Suprapubic skin (tissue), 4 donors: Measurements from ENCODE around the gene SUSD4. TPM values are rescaled to one million over a fixed set of nuclear protein-coding genes. Genes with fewer than 3 reads are reported as not detected.

ENCODE experiments used
- DNase-seq, 2 donors: peaks; one replicate each; pipeline ENCODE4 v3.0.0-alpha.2; 2019; ENCODE audit warnings: low spot score in 2 of 2
- H3K27ac ChIP-seq: fragments of 200-600 bp; sonication (generic); one replicate; pipeline ENCODE4 v1.5.1; 2019
- H3K27me3 ChIP-seq: fragments of 200-600 bp; sonication (generic); one replicate; pipeline ENCODE4 v1.5.1; 2019
- H3K36me3 ChIP-seq: fragments of 200-600 bp; sonication (generic); one replicate; pipeline ENCODE4 v1.5.1; 2019
- H3K4me1 ChIP-seq: fragments of 200-600 bp; sonication (generic); one replicate; pipeline ENCODE4 v1.5.1; 2019
- H3K4me3 ChIP-seq: fragments of 200-600 bp; sonication (generic); one replicate; pipeline ENCODE4 v1.5.1; 2019; ENCODE audit warnings: mild to moderate bottlenecking
- H3K9me3 ChIP-seq: fragments of 200-600 bp; sonication (generic); one replicate; pipeline ENCODE4 v1.5.1; 2019
- EP300 ChIP-seq: sonication (generic); formaldehyde crosslinking; IDR thresholded peaks from one replicate; pipeline ENCODE4 v1.6.1; 2017; ENCODE audit warnings: antibody characterized with exemption
- POLR2A ChIP-seq, 2 donors: fragments of 450-650 bp; IDR thresholded peaks; one replicate each; pipeline ENCODE4 v1.6.1; 2017; ENCODE audit warnings: antibody characterized with exemption in 2 of 2, mild to moderate bottlenecking in 2 of 2, moderate library complexity in 2 of 2
- POLR2AphosphoS5 ChIP-seq, 3 donors: sonication (generic); formaldehyde crosslinking; IDR thresholded peaks; one replicate each; pipeline ENCODE4 v1.6.1; 2017; ENCODE audit warnings: antibody characterized with exemption in 3 of 3
- WGBS: methylation state at CpG from one replicate; pipeline ENCODE4 v1.1.5; 2018; 5-methylcytosine and 5-hydroxymethylcytosine counted together
- total RNA-seq, 4 donors: library from RNA; depleted of rRNA; stranded (reverse); fragments of >200 nt; gene quantifications; one replicate each; pipeline ENCODE4 v1.1.0, GENCODE V29; 2016
- TF ChIP-seq, protein P1 (sequence below), 2 donors: fragments of 200-600 bp in 1 of 2; fragments of 450-650 bp in 1 of 2; sonication (generic) in 1 of 2; IDR thresholded peaks; one replicate each; pipeline ENCODE4 v1.5.1; 2016 to 2019; ENCODE audit warnings: antibody characterized with exemption in 2 of 2, mild to moderate bottlenecking in 1 of 2, moderate library complexity in 1 of 2

SUSD4 gene
- total RNA-seq, 4 donors from 2014 or later: 3.3 to 11.3 (median 6.7) TPM

GRCh38 chr1:223219318-223219635 lies 144.7 kb downstream of the SUSD4 start:
- TF ChIP-seq, protein P1, sequence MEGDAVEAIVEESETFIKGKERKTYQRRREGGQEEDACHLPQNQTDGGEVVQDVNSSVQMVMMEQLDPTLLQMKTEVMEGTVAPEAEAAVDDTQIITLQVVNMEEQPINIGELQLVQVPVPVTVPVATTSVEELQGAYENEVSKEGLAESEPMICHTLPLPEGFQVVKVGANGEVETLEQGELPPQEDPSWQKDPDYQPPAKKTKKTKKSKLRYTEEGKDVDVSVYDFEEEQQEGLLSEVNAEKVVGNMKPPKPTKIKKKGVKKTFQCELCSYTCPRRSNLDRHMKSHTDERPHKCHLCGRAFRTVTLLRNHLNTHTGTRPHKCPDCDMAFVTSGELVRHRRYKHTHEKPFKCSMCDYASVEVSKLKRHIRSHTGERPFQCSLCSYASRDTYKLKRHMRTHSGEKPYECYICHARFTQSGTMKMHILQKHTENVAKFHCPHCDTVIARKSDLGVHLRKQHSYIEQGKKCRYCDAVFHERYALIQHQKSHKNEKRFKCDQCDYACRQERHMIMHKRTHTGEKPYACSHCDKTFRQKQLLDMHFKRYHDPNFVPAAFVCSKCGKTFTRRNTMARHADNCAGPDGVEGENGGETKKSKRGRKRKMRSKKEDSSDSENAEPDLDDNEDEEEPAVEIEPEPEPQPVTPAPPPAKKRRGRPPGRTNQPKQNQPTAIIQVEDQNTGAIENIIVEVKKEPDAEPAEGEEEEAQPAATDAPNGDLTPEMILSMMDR (IDR thresholded peaks at IDR 0.05): no peak
- no peak for TF ChIP-seq EP300
- no peak for TF ChIP-seq POLR2A (IDR thresholded peaks at IDR 0.05)
- TF ChIP-seq POLR2AphosphoS5 (IDR thresholded peaks at IDR 0.05): no peak
- peaks cover 3% of the 10 kb centered on the region for H3K4me1 ChIP-seq
- no peaks in the 10 kb centered on the region for H3K27me3 ChIP-seq
- H3K27ac ChIP-seq: no peak overlapping the region
- H3K9me3 ChIP-seq: peaks cover 5% of the 10 kb centered on the region
- H3K4me3 ChIP-seq: no peak overlapping the region
- DNase-seq: peak in 1 of 2 donors; percentile 23
- H3K36me3 ChIP-seq: no peaks in the 10 kb centered on the region

GRCh38 chr1:223217781-223218180 lies 146.2 kb downstream of the SUSD4 start:
- no peak for DNase-seq
- 87% methylated on average over 4 of the region's 4 CpGs for WGBS
- TF ChIP-seq, protein P1 (IDR thresholded peaks at IDR 0.05): no peak
- TF ChIP-seq POLR2AphosphoS5 (IDR thresholded peaks at IDR 0.05) (no peak), EP300 (no peak), POLR2A (IDR thresholded peaks at IDR 0.05) (no peak)
- Histone ChIP-seq H3K36me3 (no peaks in the 10 kb centered on the region), H3K9me3 (peaks cover 5% of the 10 kb centered on the region), H3K4me3 (no peak overlapping the region), H3K27me3 (no peaks in the 10 kb centered on the region), H3K4me1 (no peaks in the 10 kb centered on the region), H3K27ac (no peak overlapping the region)

DNA sequence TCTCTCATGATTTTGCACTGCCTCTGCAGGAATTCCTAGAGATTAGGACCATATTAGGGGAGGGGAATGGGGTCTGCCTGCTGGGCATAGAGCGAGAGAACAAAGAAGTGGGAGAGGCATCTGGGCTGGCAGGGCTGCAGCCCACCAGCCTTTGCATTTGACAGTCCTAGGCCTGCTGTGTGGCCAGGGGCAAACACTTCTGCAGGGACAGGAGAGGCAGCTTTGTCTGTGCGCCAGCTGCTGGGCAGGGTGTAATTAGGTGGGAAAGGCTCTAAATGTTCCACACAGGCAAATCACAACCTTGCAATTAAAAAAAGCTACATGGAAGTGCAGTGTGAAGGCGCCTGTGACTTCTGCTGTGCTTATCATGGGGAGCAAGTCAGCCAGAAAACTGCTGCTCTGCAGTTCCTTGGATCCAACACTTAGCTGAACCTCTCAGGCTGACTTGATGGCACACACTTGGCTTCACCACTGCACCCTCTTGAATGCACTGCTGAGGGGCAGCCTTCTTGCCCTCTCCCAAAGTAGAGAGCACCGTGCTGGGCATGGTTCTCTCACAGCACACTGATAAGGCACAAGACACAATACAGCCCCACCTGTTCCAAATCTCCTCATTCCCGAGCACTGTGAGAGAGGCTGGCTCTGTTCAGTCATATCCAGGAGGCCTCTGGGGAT lies 147.3 kb downstream of the SUSD4 start:
- TF ChIP-seq POLR2A (IDR thresholded peaks at IDR 0.05): no peak
- TF ChIP-seq EP300: no peak
- TF ChIP-seq, protein P1 (IDR thresholded peaks at IDR 0.05): no peak
- TF ChIP-seq POLR2AphosphoS5 (IDR thresholded peaks at IDR 0.05): no peak
- Histone ChIP-seq H3K27me3 (no peaks in the 10 kb centered on the region), H3K27ac (no peak overlapping the region), H3K4me1 (no peaks in the 10 kb centered on the region), H3K36me3 (no peaks in the 10 kb centered on the region), H3K4me3 (no peak overlapping the region), H3K9me3 (peaks cover 5% of the 10 kb centered on the region)
- WGBS: 84% methylated on average over 5 of the region's 5 CpGs
- DNase-seq: no peak

GRCh38 chr1:223216074-223216473 lies 147.9 kb downstream of the SUSD4 start:
- 86% methylated on average over 6 of the region's 6 CpGs for WGBS
- peak in 1 of 2 donors; percentile 40 for DNase-seq
- no peaks in the 10 kb centered on the region for H3K36me3 ChIP-seq

GRCh38 chr1:223215026-223215425 lies 148.9 kb downstream of the SUSD4 start:
- 97% methylated on average over 6 of the region's 6 CpGs for WGBS
- peak in 1 of 2 donors; percentile 31 for DNase-seq
- H3K9me3 ChIP-seq: peaks cover 5% of the 10 kb centered on the region

More at GRCh38 chr1:223216074-223216473, 147.9 kb downstream of the SUSD4 start:
- H3K27me3 ChIP-seq: no peaks in the 10 kb centered on the region
- no peaks in the 10 kb centered on the region for H3K4me1 ChIP-seq
- H3K27ac ChIP-seq: no peak overlapping the region
- H3K4me3 ChIP-seq: no peak overlapping the region
- peaks cover 5% of the 10 kb centered on the region for H3K9me3 ChIP-seq
- TF ChIP-seq POLR2AphosphoS5 (IDR thresholded peaks at IDR 0.05) (no peak), POLR2A (IDR thresholded peaks at IDR 0.05) (no peak), EP300 (no peak)
- TF ChIP-seq, protein P1 (IDR thresholded peaks at IDR 0.05): no peak

More at GRCh38 chr1:223215026-223215425, 148.9 kb downstream of the SUSD4 start:
- no peaks in the 10 kb centered on the region for H3K4me1 ChIP-seq
- H3K36me3 ChIP-seq: no peaks in the 10 kb centered on the region
- H3K27me3 ChIP-seq: no peaks in the 10 kb centered on the region
- TF ChIP-seq, protein P1 (IDR thresholded peaks at IDR 0.05): no peak
- no peak for TF ChIP-seq EP300
- TF ChIP-seq POLR2AphosphoS5 (IDR thresholded peaks at IDR 0.05): no peak
- TF ChIP-seq POLR2A (IDR thresholded peaks at IDR 0.05): no peak
- H3K27ac ChIP-seq: no peak overlapping the region
- H3K4me3 ChIP-seq: no peak overlapping the region
